GM23248 (cell line): ENCODE results near the gene LMNB1.
"Not testable (repeated sequence)": the region's sequence is repeated elsewhere in the genome, so short reads cannot be mapped to it uniquely, and the experiment has no call there.

Source experiments
- EZH2 ChIP-seq: fragments of 200-600 bp; sonication (generic); IDR thresholded peaks from 2 replicates; pipeline ENCODE4 v1.6.1; 2018; ENCODE audit warnings: antibody characterized with exemption, mild to moderate bottlenecking; ENCODE audit not compliant: insufficient read depth, poor library complexity, severe bottlenecking
- EZH2phosphoT487 ChIP-seq: fragments of 200-600 bp; sonication (generic); IDR thresholded peaks from 2 replicates; pipeline ENCODE4 v1.6.1; 2018; ENCODE audit warnings: antibody characterized with exemption, moderate library complexity, mild to moderate bottlenecking, low read depth; ENCODE audit not compliant: insufficient read depth

GRCh38 chr5:126793648-126794047 is 16.7 kb downstream of the LMNB1 start:
- TF ChIP-seq EZH2, EZH2phosphoT487: not testable (repeated sequence)
